Osteocyte (in vitro differentiated cells): ENCODE measurements around the gene RAB8A. TPM values are rescaled to one million over a fixed set of nuclear protein-coding genes. Genes with fewer than 3 reads are reported as not detected.

Experiments used
- DNase-seq: peaks from one replicate; pipeline ENCODE4 v3.0.0; 2021; ENCODE audit warnings: mixed read lengths; ENCODE audit not compliant: unreplicated experiment; ENCODE audit errors: extremely low spot score
- H3K27ac Mint-ChIP-seq: one replicate; pipeline ENCODE4 v1.8.0; 2021; ENCODE audit warnings: mild to moderate bottlenecking, mixed read lengths; ENCODE audit not compliant: unreplicated experiment
- H3K27me3 Mint-ChIP-seq: one replicate; pipeline ENCODE4 v1.8.0; 2021; ENCODE audit warnings: mixed read lengths; ENCODE audit not compliant: unreplicated experiment
- H3K36me3 Mint-ChIP-seq: one replicate; pipeline ENCODE4 v1.8.0; 2021; ENCODE audit warnings: mixed read lengths; ENCODE audit not compliant: unreplicated experiment
- H3K4me1 Mint-ChIP-seq: one replicate; pipeline ENCODE4 v1.8.0; 2021; ENCODE audit warnings: mixed read lengths; ENCODE audit not compliant: unreplicated experiment
- H3K4me3 Mint-ChIP-seq: one replicate; pipeline ENCODE4 v1.8.0; 2021; ENCODE audit warnings: mild to moderate bottlenecking, moderate library complexity, mixed read lengths; ENCODE audit not compliant: unreplicated experiment
- H3K9me3 Mint-ChIP-seq: one replicate; pipeline ENCODE4 v1.8.0; 2021; ENCODE audit warnings: mixed read lengths; ENCODE audit not compliant: unreplicated experiment
- CTCF ChIP-seq: fragments of 200-600 bp; sonication (generic); IDR thresholded peaks from 2 replicates; pipeline ENCODE4 v1.5.0; 2021; ENCODE audit warnings: antibody characterized with exemption, mild to moderate bottlenecking, moderate library complexity
- total RNA-seq: library from RNA; stranded (reverse); gene quantifications from 2 replicates; pipeline ENCODE4 v1.2.1, GENCODE V29; 2021

The RAB8A gene
- total RNA-seq, 1 donor from 2014 or later = 61.1 TPM

GRCh38 chr19:16076154-16076957 lies 35.3 kb upstream of the RAB8A start, which contains the start of gene TPM4:
TSS of gene TPM4 (plus strand) at chr19:16076495. CDS start at chr19:16076566, 71 bp downstream.
- peaks cover 47% of the 10 kb centered on the region for H3K4me1 Mint-ChIP-seq

GRCh38 chr19:16076958-16077611 lies 34.6 kb upstream of the RAB8A start:
- Mint-ChIP-seq H3K27ac (peak overlapping the region; percentile 98), H3K4me1 (peaks cover 50% of the 10 kb centered on the region), H3K27me3 (no peaks in the 10 kb centered on the region), H3K36me3 (peaks cover 15% of the 10 kb centered on the region), H3K4me3 (peak overlapping the region; percentile 90), H3K9me3 (no peaks in the 10 kb centered on the region)
- no peak for DNase-seq
- TF ChIP-seq CTCF = no peak

More at GRCh38 chr19:16076154-16076957, 35.3 kb upstream of the RAB8A start, which contains the start of gene TPM4:
- no peaks in the 10 kb centered on the region for H3K27me3 Mint-ChIP-seq
- peaks cover 10% of the 10 kb centered on the region for H3K36me3 Mint-ChIP-seq
- peak; percentile 94 for DNase-seq
- H3K4me3 Mint-ChIP-seq = peak within 1 kb of the TSS; percentile 90
- TF ChIP-seq CTCF = no peak
- H3K9me3 Mint-ChIP-seq = no peaks in the 10 kb centered on the region
- peak within 1 kb of the TSS; percentile 98 for H3K27ac Mint-ChIP-seq

GRCh38 chr19:16077984-16078758 lies 33.5 kb upstream of the RAB8A start:
- Mint-ChIP-seq H3K9me3 (no peaks in the 10 kb centered on the region), H3K27me3 (no peaks in the 10 kb centered on the region), H3K36me3 (peaks cover 22% of the 10 kb centered on the region), H3K4me3 (peak overlapping the region; percentile 90), H3K4me1 (peaks cover 54% of the 10 kb centered on the region), H3K27ac (peak overlapping the region; percentile 98)
- DNase-seq = no peak
- TF ChIP-seq CTCF = no peak

- peaks cover 27% of the 10 kb centered on the region for H3K36me3 Mint-ChIP-seq
- H3K27me3 Mint-ChIP-seq = no peaks in the 10 kb centered on the region
- peaks cover 51% of the 10 kb centered on the region for H3K4me1 Mint-ChIP-seq
- no peaks in the 10 kb centered on the region for H3K9me3 Mint-ChIP-seq
- no peak for DNase-seq
- TF ChIP-seq CTCF = no peak
- peak overlapping the region; percentile 98 for H3K27ac Mint-ChIP-seq
- H3K4me3 Mint-ChIP-seq = peak overlapping the region; percentile 90
Observed at GRCh38 chr19:16078759-16079707, 32.7 kb upstream of the RAB8A start.
